HEK293T (cell line): Measurements from ENCODE around the gene BACH2.
"Not testable (repeated sequence)": the region's sequence is repeated elsewhere in the genome, so short reads cannot be mapped to it uniquely, and the experiment has no call there.

Experiments
- ELF4 ChIP-seq: fragments of 450-650 bp; IDR thresholded peaks from 2 replicates; pipeline ENCODE4 v1.6.1; 2017; ENCODE audit warnings: antibody characterized with exemption
- FOXA1 ChIP-seq: fragments of 450-650 bp; IDR thresholded peaks from 2 replicates; pipeline ENCODE4 v1.6.1; 2016; ENCODE audit warnings: mild to moderate bottlenecking
- FOXM1 ChIP-seq: fragments of 450-650 bp; IDR thresholded peaks from 2 replicates; pipeline ENCODE4 v1.6.1; 2017; ENCODE audit warnings: mild to moderate bottlenecking, borderline replicate concordance
- L3MBTL2 ChIP-seq: fragments of 450-650 bp; conservative IDR thresholded peaks from 2 replicates; pipeline ENCODE4 v1.6.1; 2016; ENCODE audit warnings: mild to moderate bottlenecking
- SP1 ChIP-seq: fragments of 450-650 bp; IDR thresholded peaks from 2 replicates; pipeline ENCODE4 v1.6.1; 2017
- SUZ12 ChIP-seq: fragments of 450-650 bp; IDR thresholded peaks from 2 replicates; pipeline ENCODE4 v1.6.1; 2016; ENCODE audit warnings: mild to moderate bottlenecking
- TF ChIP-seq, protein P1 (sequence below): fragments of 450-650 bp; IDR thresholded peaks from 2 replicates; pipeline ENCODE4 v1.6.1; 2016

DNA sequence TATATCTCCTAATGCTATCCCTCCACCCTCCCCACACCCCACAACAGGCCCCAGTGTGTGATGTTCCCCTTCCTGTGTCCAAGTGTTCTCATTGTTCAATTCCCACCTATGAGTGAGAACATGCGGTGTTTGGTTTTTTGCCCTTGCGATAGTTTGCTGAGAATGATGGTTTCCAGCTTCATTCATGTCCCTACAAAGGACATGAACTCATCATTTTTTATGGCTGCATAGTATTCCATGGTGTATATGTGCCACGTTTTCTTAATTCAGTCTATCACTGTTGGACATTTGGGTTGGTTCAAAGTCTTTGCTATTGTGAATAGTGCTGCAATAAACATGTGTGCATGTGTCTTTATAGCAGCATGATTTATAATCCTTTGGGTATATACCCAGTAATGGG lies 163.0 kb downstream of the BACH2 start:
- not testable (repeated sequence) for TF ChIP-seq FOXM1, L3MBTL2, SUZ12, FOXA1, SP1, ELF4
- TF ChIP-seq, protein P1, sequence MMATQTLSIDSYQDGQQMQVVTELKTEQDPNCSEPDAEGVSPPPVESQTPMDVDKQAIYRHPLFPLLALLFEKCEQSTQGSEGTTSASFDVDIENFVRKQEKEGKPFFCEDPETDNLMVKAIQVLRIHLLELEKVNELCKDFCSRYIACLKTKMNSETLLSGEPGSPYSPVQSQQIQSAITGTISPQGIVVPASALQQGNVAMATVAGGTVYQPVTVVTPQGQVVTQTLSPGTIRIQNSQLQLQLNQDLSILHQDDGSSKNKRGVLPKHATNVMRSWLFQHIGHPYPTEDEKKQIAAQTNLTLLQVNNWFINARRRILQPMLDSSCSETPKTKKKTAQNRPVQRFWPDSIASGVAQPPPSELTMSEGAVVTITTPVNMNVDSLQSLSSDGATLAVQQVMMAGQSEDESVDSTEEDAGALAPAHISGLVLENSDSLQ: not testable (repeated sequence)
